ENCODE results near the gene GNB1.

DNA sequence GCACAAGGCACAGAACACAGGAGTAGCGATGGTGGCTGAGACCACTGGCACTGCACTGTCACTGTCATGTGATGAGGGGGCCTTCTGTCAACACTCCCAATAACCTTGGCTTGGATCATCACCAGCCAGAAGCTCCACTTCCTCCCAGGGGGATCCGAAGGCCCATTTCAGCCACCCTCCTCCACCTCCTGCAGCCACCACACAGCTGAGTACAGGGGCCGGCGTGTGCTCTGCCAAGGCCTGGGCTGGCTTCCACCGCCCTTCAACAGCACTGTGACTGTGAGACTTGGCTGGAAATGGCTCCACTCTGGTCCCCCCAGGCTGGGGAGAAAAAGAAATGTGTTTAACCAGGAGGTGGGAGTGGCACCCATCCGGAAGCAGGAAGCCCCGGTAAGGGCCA, 102.8 kb downstream of the GNB1 start:
- TF ChIP-seq FOXM1 (IDR thresholded peaks at IDR 0.05; ENCODE audit: borderline replicate concordance) (no peak), FOXK2 (IDR thresholded peaks at IDR 0.05) (no peak)
